Parathyroid adenoma (tissue), 2 donors: ENCODE measurements around the gene REEP2.

Experiments used
- H2AFZ ChIP-seq: fragments of 300-600 bp; sonication (generic); one replicate; pipeline ENCODE4 v1.7.0; 2017; ENCODE audit warnings: antibody characterized with exemption, mild to moderate bottlenecking
- H3K27ac ChIP-seq: fragments of 300-600 bp; sonication (generic); one replicate; pipeline ENCODE4 v1.7.0; 2017
- H3K27me3 ChIP-seq: fragments of 300-600 bp; sonication (generic); one replicate; pipeline ENCODE4 v1.7.0; 2017; ENCODE audit warnings: low read length; ENCODE audit not compliant: control insufficient read depth, insufficient read depth
- H3K36me3 ChIP-seq: fragments of 300-600 bp; sonication (generic); one replicate; pipeline ENCODE4 v1.7.0; 2017; ENCODE audit warnings: low read length; ENCODE audit not compliant: control insufficient read depth, insufficient read depth
- H3K4me1 ChIP-seq: fragments of 300-600 bp; sonication (generic); one replicate; pipeline ENCODE4 v1.7.0; 2017; ENCODE audit warnings: control low read depth
- H3K4me2 ChIP-seq: fragments of 300-600 bp; sonication (generic); one replicate; pipeline ENCODE4 v1.7.0; 2017; ENCODE audit warnings: low read length
- H3K4me3 ChIP-seq: fragments of 300-600 bp; sonication (generic); one replicate; pipeline ENCODE4 v1.7.0; 2017; ENCODE audit warnings: low read depth, low read length
- H3K79me2 ChIP-seq: fragments of 300-600 bp; sonication (generic); one replicate; pipeline ENCODE4 v1.7.0; 2017; ENCODE audit warnings: control low read depth
- H3K9ac ChIP-seq: fragments of 300-600 bp; sonication (generic); one replicate; pipeline ENCODE4 v1.7.0; 2017; ENCODE audit warnings: mild to moderate bottlenecking
- H3K9me3 ChIP-seq: fragments of 300-600 bp; sonication (generic); one replicate; pipeline ENCODE4 v1.7.0; 2017; ENCODE audit warnings: low read length; ENCODE audit not compliant: control insufficient read depth
- TF ChIP-seq, protein P1 (sequence below): fragments of 300-600 bp; sonication (generic); IDR thresholded peaks from one replicate; pipeline ENCODE4 v1.7.0; 2017; ENCODE audit warnings: antibody characterized with exemption, mild to moderate bottlenecking
- donor health status: primary hyperparathyroidism.

Gene REEP2

DNA sequence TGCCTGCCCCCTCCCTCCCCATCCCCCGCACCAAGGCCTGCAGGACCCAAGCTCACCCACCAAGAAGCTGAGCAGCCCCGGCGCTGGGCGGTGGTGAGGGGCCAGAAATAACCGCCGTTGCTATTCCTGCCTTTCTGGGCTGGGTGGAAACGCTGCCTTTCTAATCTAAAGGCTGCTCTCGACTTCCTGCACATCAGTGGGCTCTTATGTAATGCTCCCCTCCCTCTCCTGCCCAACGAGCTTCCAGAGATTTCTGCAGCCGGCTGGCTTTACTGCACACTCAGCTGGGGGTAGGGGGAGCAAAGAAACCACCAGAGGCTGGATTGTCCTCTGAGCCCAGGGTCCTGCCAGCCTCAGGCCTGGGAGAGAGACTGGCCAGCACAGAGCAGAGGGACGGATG, 19.5 kb downstream of the REEP2 start:
- Histone ChIP-seq H3K27ac (no peak overlapping the region), H3K9ac (no peak overlapping the region), H3K4me3 (no peak overlapping the region), H3K4me1 (peaks cover 3% of the 10 kb centered on the region), H3K4me2 (no peak overlapping the region), H3K9me3 (no peaks in the 10 kb centered on the region), H2AFZ (no peak overlapping the region), H3K36me3 (no peaks in the 10 kb centered on the region), H3K79me2 (no peaks in the 10 kb centered on the region), H3K27me3 (no peaks in the 10 kb centered on the region)
- TF ChIP-seq, protein P1, sequence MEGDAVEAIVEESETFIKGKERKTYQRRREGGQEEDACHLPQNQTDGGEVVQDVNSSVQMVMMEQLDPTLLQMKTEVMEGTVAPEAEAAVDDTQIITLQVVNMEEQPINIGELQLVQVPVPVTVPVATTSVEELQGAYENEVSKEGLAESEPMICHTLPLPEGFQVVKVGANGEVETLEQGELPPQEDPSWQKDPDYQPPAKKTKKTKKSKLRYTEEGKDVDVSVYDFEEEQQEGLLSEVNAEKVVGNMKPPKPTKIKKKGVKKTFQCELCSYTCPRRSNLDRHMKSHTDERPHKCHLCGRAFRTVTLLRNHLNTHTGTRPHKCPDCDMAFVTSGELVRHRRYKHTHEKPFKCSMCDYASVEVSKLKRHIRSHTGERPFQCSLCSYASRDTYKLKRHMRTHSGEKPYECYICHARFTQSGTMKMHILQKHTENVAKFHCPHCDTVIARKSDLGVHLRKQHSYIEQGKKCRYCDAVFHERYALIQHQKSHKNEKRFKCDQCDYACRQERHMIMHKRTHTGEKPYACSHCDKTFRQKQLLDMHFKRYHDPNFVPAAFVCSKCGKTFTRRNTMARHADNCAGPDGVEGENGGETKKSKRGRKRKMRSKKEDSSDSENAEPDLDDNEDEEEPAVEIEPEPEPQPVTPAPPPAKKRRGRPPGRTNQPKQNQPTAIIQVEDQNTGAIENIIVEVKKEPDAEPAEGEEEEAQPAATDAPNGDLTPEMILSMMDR, result no peak

DNA sequence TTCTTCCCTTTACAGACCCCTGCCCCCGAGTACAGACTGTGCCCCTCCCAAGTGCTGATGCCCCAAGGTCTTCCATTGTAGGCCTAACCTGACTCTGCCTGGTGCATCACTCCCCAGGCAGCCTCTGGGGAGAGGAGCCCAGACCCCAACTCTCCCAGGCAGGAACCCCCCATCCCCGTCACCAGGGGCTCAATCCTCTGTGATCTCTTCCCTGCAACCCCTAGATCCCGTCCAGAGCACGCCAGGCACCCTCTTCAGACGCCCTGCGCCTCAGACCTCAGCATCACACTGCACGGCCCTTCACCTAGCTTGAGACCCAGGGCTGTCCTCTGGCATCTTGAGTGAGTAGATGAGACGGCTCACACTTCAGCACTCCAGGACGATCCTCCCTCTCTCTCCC, 20.0 kb downstream of the REEP2 start:
- Histone ChIP-seq H3K4me3 (no peak overlapping the region), H2AFZ (no peak overlapping the region), H3K79me2 (no peaks in the 10 kb centered on the region), H3K9me3 (no peaks in the 10 kb centered on the region), H3K4me1 (peaks cover 6% of the 10 kb centered on the region), H3K4me2 (no peak overlapping the region), H3K36me3 (no peaks in the 10 kb centered on the region), H3K27ac (no peak overlapping the region), H3K27me3 (no peaks in the 10 kb centered on the region), H3K9ac (no peak overlapping the region)
- TF ChIP-seq, protein P1, result no peak

DNA sequence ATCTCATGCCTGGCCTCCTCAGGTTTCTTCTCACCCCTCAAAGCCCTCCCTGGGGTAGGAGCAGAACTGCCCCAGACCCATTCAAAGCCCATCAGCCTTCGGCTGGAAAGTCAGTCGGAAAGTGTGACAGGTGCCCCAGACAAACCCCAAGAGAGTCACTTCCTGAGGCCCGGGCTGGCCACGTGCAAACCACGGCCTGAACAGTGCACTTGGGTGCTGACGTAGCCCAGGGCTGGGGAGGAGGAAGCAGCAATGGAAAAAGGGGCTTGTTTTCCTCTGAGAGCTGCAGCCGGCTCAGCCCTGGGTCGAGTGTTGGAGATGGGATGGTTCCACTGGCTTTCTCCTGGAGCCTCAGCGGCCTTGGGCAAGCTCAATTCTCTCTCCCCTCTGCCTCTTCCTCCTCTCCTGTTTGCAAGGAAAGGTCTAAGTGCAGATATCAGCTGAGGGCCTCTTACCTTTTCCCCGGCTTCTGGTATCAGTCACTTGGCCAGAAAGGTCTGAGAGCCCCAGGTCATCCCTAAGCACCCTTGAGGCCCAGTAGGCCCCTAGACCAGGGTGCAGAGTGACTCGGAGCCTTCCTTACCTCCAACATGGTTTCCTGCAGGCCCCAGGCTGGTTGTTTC, 20.6 kb downstream of the REEP2 start:
- Histone ChIP-seq H3K9ac (no peak overlapping the region), H3K9me3 (no peaks in the 10 kb centered on the region), H3K4me2 (no peak overlapping the region), H3K36me3 (no peaks in the 10 kb centered on the region), H3K4me3 (no peak overlapping the region), H3K27ac (no peak overlapping the region), H3K79me2 (no peaks in the 10 kb centered on the region), H2AFZ (no peak overlapping the region), H3K27me3 (no peaks in the 10 kb centered on the region), H3K4me1 (peaks cover 6% of the 10 kb centered on the region)
- TF ChIP-seq, protein P1, result no peak

DNA sequence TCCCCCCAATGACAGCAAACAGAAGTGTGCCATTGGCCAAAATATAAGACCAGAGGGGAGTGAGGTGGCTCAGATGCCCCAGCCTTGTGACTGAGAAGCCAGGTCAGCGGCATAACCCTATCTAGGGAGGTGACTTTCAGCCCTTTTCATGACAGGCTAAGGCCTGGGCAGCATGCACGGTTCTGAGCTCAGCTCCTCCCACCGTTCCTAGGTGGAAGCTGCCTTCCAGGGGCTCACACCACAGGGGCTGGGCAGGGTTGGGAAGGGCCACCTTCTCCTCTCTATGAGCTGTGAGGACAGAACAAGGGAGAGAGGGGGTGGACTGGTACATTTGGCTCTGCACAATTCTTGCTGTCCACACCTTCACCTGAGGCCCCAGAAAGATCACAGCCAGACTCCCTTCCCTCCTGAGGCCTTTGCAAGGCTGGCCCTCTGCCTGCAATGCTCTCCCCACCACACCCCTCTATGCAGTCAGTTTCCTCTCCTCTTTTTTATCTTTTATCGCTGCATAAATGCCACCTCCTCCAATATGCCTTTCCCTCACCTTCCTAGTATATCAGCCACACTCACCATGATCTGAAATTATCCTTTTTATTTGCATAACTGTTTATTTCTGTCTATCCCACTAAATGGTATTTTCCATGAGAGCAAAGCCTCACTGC, 21.3 kb downstream of the REEP2 start:
- Histone ChIP-seq H3K4me3 (no peak overlapping the region), H3K9ac (no peak overlapping the region), H3K27me3 (no peaks in the 10 kb centered on the region), H3K4me1 (peaks cover 6% of the 10 kb centered on the region), H3K79me2 (no peaks in the 10 kb centered on the region), H3K27ac (no peak overlapping the region), H3K9me3 (no peaks in the 10 kb centered on the region), H3K36me3 (no peaks in the 10 kb centered on the region), H3K4me2 (no peak overlapping the region), H2AFZ (no peak overlapping the region)
- TF ChIP-seq, protein P1, result no peak
